SK-N-SH (cell line): ENCODE results near the gene JAG2.

Experiments
- CHD2 ChIP-seq: fragments of 150-350 bp; IDR thresholded peaks from 2 replicates; pipeline ENCODE4 v1.6.1; 2018; ENCODE audit warnings: low read length; ENCODE audit not compliant: partially characterized antibody
- CTCF ChIP-seq: fragments of 200-600 bp; sonication (generic); IDR thresholded peaks from 2 replicates; pipeline ENCODE4 v1.6.1; 2017; ENCODE audit warnings: antibody characterized with exemption, mild to moderate bottlenecking, moderate library complexity
- EP300 ChIP-seq, 2 experiments: IDR thresholded peaks; 2 replicates each; pipeline versions ENCODE4 v1.4.0 to v1.6.1; 2012; ENCODE audit warnings: borderline replicate concordance in 1 of 2, low read depth in 1 of 2, low read length in 1 of 2
- MAX ChIP-seq: IDR thresholded peaks from 2 replicates; pipeline ENCODE4 v1.4.0; 2012; ENCODE audit warnings: low read depth
- POLR2AphosphoS5 ChIP-seq: IDR thresholded peaks from 2 replicates; pipeline ENCODE4 v1.6.1; 2012; ENCODE audit warnings: low read depth, low read length
- RAD21 ChIP-seq: IDR thresholded peaks from 2 replicates; pipeline ENCODE4 v1.6.1; 2012; ENCODE audit warnings: mild to moderate bottlenecking, low read length
- TCF12 ChIP-seq: IDR thresholded peaks from 2 replicates; pipeline ENCODE4 v1.4.0; 2012
- USF1 ChIP-seq: IDR thresholded peaks from 2 replicates; pipeline ENCODE4 v1.4.0; 2012; ENCODE audit warnings: low read depth, borderline replicate concordance
- YY1 ChIP-seq: IDR thresholded peaks from 2 replicates; pipeline ENCODE4 v1.4.0; 2012; ENCODE audit warnings: low read depth, mild to moderate bottlenecking

- TF ChIP-seq CTCF (no peak), RAD21 (no peak), MAX (no peak), POLR2AphosphoS5 (no peak), YY1 (no peak), EP300 (IDR thresholded peaks at IDR 0.05; ENCODE audit: borderline replicate concordance in 1 of 2, low read depth in 1 of 2, low read length in 1 of 2) (no peak), CHD2 (no peak), TCF12 (no peak), USF1 (no peak)
Observed at GRCh38 chr14:105178069-105178867, 9.7 kb upstream of the JAG2 start.
